Measurements from ENCODE around the gene TP63.
"Not testable (repeated sequence)": the region's sequence is repeated elsewhere in the genome, so short reads cannot be mapped to it uniquely, and the experiment has no call there.

The TP63 gene

GRCh38 chr3:189726277-189726676 lies 95.1 kb downstream of the TP63 start:
- no peak for DNase-seq (ENCODE audit: low read depth)

DNA sequence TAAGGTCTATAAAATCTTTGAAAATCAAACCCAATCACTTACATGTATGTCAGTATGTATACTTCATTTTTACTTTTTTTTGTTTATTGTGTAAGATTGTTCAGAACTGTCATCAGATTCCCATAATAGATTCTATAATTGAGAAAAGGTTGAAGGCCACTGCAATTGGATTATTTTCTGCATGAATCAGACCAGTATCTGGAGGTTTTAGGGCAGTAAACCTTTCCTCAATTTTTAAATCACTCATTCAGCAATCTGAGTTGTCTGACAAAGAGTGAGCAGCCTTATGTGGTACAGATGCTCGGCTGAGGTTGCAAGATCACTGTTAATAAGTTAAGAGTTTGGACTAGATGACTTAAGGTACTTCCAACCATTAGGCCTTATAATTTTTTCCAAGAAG lies 96.0 kb downstream of the TP63 start:
- no peak for DNase-seq (ENCODE audit: low read depth)

GRCh38 chr3:189727898-189728297 lies 96.7 kb downstream of the TP63 start:
- DNase-seq (ENCODE audit: low read depth) = no peak

- DNase-seq (ENCODE audit: low read depth) = no peak
These were observed 97.7 kb downstream of the TP63 start for GRCh38 chr3:189728915-189729314.

DNA sequence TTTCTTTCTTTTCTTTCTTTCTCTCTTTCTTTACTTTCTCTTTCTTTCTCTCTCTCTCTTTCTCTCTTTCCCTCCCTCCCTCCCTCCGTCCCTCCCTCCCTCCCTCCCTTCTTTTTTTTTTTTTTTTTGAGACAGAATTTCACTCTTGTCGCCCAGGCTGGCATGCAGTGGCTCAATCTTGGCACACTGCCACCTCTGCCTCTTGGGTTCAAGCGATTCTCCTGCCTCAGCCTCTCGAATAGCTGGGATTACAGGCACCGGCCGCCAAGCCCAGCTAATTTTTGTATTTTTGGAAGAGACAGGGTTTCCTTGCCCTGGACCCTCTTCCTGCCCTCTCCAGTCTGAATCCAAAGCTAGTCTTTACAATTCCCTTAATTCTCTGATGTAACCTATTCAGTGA lies 102.9 kb downstream of the TP63 start:
- no peak for DNase-seq (ENCODE audit: low read depth)

- no peak for DNase-seq (ENCODE audit: low read depth)
These were observed 104.7 kb downstream of the TP63 start for GRCh38 chr3:189735913-189736312.

- DNase-seq (ENCODE audit: low read depth) = no peak
These were observed 105.9 kb downstream of the TP63 start for GRCh38 chr3:189737071-189737470.

DNA sequence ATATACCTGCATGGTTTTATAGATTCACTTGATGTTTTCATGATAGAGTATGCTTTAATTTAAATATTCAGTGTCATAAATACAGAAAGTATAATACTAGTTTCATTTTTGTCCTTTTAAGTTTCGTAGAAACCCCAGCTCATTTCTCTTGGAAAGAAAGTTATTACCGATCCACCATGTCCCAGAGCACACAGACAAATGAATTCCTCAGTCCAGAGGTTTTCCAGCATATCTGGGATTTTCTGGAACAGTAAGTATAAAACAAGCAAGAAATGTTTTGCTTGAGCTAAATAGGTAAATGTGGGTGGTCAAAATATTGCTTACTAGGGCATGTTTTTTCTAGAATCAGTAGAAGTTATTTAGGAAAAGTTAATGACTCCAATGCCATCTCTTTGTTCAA lies 106.4 kb downstream of the TP63 start:
- DNase-seq (ENCODE audit: low read depth) = no peak

- DNase-seq (ENCODE audit: low read depth) = no peak
These were observed 108.2 kb downstream of the TP63 start for GRCh38 chr3:189739378-189739777.

- DNase-seq (ENCODE audit: low read depth) = no peak
These were observed 109.0 kb downstream of the TP63 start for GRCh38 chr3:189740156-189740555.

GRCh38 chr3:189744235-189744634 lies 113.0 kb downstream of the TP63 start:
- DNase-seq (ENCODE audit: low read depth) = no peak

DNA sequence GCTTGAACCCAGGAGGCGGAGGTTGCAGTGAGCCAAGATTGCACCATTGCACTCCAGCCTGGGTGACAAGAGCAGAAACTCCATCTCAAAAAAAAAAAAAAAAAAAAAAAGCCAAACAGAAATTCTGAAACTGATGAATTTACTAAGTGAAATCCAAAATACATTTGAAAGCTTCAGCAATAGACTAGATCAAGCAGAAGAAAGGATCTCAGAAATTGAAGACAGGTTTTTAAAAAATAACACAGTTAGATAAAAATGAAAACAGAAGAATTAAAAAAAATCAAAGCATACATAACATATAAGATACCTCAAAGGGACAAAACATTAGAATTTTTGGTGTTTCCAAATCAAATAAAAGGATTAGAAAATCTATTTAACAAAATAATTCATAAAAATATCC lies 114.4 kb downstream of the TP63 start:
- no peak for DNase-seq (ENCODE audit: low read depth)

DNA sequence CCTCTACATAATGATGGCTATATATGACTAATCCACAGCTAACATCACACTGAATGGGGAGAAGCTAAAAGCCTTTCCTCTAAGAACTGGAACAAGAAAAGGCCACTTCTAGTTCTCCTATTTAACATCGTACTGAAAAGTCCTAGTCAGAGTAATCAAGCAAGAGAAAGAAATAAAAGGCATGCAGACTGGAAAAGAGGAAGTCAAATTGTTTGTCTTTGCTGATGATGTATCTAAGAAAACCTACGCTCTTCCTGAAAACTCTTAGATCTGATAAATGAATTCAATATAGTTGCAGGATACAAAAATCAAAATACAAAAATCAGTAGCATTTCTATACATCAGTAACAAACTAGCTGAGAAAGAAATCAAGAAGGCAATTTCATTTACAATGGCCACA lies 116.9 kb downstream of the TP63 start:
- DNase-seq (ENCODE audit: low read depth) = no peak

DNA sequence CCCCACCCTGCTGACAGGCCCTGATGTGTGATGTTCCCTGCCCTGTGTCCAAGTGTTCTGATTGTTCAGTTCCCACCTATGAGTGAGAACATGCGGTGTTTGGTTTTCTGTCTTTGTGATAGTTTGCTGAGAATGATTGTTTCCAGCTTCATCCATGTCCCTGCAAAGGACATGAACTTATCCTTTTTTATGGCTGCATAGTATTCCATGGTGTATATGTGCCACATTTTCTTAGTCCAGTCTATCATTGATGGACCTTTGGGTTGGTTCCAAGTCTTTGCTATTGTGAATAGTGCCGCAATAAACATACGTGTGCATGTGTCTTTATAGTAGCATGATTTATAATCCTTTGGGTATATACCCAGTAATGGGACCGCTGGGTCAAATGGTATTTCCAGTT lies 119.8 kb downstream of the TP63 start:
- not testable (repeated sequence) for DNase-seq (ENCODE audit: low read depth)

GRCh38 chr3:189754356-189754755 lies 123.2 kb downstream of the TP63 start:
- DNase-seq (ENCODE audit: low read depth) = no peak

DNA sequence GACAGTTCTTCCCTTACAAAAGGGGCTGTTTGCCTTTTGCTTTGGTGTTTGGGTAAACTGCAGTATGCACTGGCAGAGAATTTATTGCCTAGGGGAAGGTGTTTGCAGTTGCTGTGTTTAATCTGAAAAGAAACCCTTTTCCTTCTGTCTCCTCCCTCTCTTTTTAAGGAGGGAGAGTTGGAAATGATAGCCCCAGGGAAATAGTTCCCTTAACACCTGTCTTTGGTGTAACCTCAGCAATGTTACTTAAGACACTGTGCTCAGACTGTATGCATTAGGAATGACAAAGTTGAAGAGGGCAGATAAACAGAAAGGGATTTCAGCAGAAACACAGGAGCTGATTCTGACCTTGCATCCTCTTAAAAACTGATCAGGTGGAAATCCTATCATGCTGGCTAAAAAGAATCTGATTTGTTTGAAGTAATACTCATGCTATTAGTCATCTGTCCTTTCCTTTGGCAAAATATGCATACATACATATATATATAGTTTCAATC lies 125.4 kb downstream of the TP63 start:
- DNase-seq (ENCODE audit: low read depth) = no peak

- no peak for DNase-seq (ENCODE audit: low read depth)
These were observed 127.0 kb downstream of the TP63 start for GRCh38 chr3:189758186-189758585.

DNA sequence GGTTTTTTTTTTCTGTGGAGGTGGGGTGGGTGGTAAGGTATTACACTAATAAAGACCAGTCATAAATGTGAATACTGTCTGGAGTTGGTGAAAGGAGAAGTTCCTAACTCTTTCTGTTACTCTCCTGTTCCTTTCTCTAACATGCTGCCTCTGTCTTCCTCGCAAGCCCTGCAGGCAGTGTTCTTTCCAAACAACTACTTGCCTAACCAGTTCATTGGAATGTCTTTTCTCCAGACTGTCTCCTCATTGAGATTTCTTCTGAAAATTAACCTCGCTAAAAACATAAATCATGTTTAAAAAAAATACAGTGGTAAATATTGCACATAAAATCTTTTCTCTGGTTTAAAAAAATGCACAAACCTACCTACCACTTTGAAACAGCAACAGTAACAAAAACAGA lies 135.2 kb downstream of the TP63 start:
- no peak for DNase-seq (ENCODE audit: low read depth)

- no peak for DNase-seq (ENCODE audit: low read depth)
These were observed 140.8 kb downstream of the TP63 start for GRCh38 chr3:189771842-189772450.

- no peak for DNase-seq (ENCODE audit: low read depth)
These were observed 141.4 kb downstream of the TP63 start for GRCh38 chr3:189772584-189772983.

GRCh38 chr3:189773056-189773455 lies 141.9 kb downstream of the TP63 start:
- no peak for DNase-seq (ENCODE audit: low read depth)

DNA sequence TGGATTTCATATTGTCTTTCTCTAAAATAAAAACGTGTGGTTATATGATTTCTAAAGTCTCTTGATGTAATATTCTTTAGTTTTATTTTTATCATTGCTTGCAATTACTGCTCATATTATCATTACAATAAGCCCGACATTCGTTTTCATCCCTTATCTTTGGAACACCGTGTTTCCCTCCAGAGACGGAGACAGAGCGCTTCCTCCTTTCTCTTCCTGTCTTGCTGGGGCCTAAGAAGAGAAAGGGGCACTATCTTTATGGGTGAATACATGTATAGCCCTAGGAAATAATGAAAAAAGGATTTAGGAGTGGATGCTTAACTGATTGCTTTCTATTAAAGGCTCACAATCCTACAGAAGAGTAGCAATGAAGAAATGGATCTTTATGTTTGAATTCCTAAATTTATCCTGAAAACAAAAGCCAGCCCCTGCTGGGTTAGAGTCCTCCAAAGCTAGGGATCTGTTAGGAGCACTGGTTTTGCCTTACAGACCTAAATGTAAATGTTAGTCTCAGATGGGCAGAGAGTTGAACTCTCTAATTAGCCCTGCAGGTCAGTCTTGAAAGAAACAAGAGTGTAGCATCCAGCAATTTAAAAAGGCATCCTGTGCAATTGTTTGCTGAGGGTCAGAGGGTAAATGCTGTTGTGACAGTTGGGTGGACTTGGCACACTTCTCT lies 145.1 kb downstream of the TP63 start:
- no peak for DNase-seq (ENCODE audit: low read depth)

DNA sequence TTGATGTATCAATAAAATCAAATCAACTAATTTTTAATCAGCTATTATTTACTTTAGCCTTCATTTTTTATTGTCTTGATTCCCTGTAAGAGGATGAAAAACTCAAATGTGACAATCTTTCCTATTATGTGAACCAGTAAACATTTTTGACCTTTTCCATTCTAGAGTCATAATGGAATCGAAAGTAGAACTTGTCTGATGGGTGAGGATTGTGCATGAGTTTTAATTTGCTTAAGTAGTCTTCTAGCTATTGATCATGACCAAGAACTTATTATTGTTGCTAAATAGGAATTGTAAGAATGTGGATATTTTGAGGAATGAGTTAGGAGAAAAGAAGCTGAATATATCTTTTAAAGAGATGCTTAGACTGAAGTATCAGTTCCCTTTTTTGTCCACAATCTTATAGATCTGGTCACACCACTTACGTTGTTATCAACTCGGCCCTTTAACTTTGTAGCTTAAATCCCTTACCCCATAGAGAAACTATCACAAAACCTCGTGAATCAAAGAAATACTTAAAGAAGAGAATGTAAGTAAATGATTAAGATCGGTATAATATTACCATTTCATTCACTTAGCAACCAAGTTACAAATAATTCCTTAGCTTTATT lies 147.3 kb downstream of the TP63 start:
- DNase-seq (ENCODE audit: low read depth) = no peak

GRCh38 chr3:189779166-189779565 lies 148.0 kb downstream of the TP63 start:
- DNase-seq (ENCODE audit: low read depth) = no peak
